GM23248 (cell line): ENCODE results near the gene EIPR1. TPM values are rescaled to one million over a fixed set of nuclear protein-coding genes. Genes with fewer than 3 reads are reported as not detected.

Experiments used
- DNase-seq: peaks from one replicate; pipeline ENCODE4 v3.0.0-alpha.2; 2015
- H2AFZ ChIP-seq: fragments of 200-600 bp; sonication (generic); 2 replicates; pipeline ENCODE4 v1.6.1; 2016; ENCODE audit warnings: antibody characterized with exemption
- H3F3A ChIP-seq: fragments of 200-600 bp; sonication (generic); 2 replicates; pipeline ENCODE4 v1.6.1; 2016; ENCODE audit warnings: mild to moderate bottlenecking, antibody characterized with exemption, mixed run types; ENCODE audit not compliant: insufficient read depth
- H3K27ac ChIP-seq: fragments of 200-600 bp; sonication (generic); 2 replicates; pipeline ENCODE4 v1.5.1; 2016; ENCODE audit warnings: mild to moderate bottlenecking
- H3K27me3 ChIP-seq: fragments of 200-600 bp; sonication (generic); replicated peaks from 2 replicates; pipeline ENCODE4 v1.6.1; 2016; ENCODE audit warnings: mild to moderate bottlenecking; ENCODE audit not compliant: insufficient read depth
- H3K36me3 ChIP-seq: fragments of 200-600 bp; sonication (generic); 2 replicates; pipeline ENCODE4 v1.6.1; 2016; ENCODE audit warnings: low read depth, mild to moderate bottlenecking
- H3K4me1 ChIP-seq: fragments of 200-600 bp; sonication (generic); 2 replicates; pipeline ENCODE4 v1.6.1; 2016; ENCODE audit warnings: mild to moderate bottlenecking; ENCODE audit not compliant: insufficient read depth
- H3K4me2 ChIP-seq: fragments of 200-600 bp; sonication (generic); one replicate; pipeline ENCODE4 v1.6.1; 2016; ENCODE audit warnings: mild to moderate bottlenecking; ENCODE audit not compliant: unreplicated experiment
- H3K4me3 ChIP-seq: fragments of 200-600 bp; sonication (generic); 2 replicates; pipeline ENCODE4 v1.5.1; 2016; ENCODE audit warnings: mild to moderate bottlenecking
- H3K79me2 ChIP-seq: fragments of 200-600 bp; sonication (generic); 2 replicates; pipeline ENCODE4 v1.6.1; 2016; ENCODE audit warnings: mild to moderate bottlenecking; ENCODE audit not compliant: insufficient read depth
- H3K9ac ChIP-seq: fragments of 200-600 bp; sonication (generic); 2 replicates; pipeline ENCODE4 v1.6.1; 2016; ENCODE audit warnings: mild to moderate bottlenecking
- H3K9me2 ChIP-seq: fragments of 200-600 bp; sonication (generic); 2 replicates; pipeline ENCODE4 v1.6.1; 2016; ENCODE audit warnings: mixed run types, mild to moderate bottlenecking, moderate library complexity; ENCODE audit not compliant: insufficient read depth
- H3K9me3 ChIP-seq: fragments of 200-600 bp; sonication (generic); one replicate; pipeline ENCODE4 v1.6.1; 2017; ENCODE audit warnings: low read depth
- H4K20me1 ChIP-seq: fragments of 200-600 bp; sonication (generic); 2 replicates; pipeline ENCODE4 v1.6.0; 2016; ENCODE audit not compliant: insufficient read depth
- EZH2 ChIP-seq: fragments of 200-600 bp; sonication (generic); IDR thresholded peaks from 2 replicates; pipeline ENCODE4 v1.6.1; 2018; ENCODE audit warnings: antibody characterized with exemption, mild to moderate bottlenecking; ENCODE audit not compliant: insufficient read depth, poor library complexity, severe bottlenecking
- EZH2phosphoT487 ChIP-seq: fragments of 200-600 bp; sonication (generic); IDR thresholded peaks from 2 replicates; pipeline ENCODE4 v1.6.1; 2018; ENCODE audit warnings: antibody characterized with exemption, moderate library complexity, mild to moderate bottlenecking, low read depth; ENCODE audit not compliant: insufficient read depth
- WGBS, 2 experiments: methylation state at CpG; one replicate each; pipeline ENCODE4 v1.1.6; 2015 to 2017; ENCODE audit warnings: low lambda C conversion rate in 2 of 2, low coverage in 1 of 2; ENCODE audit errors: missing lambda C conversion rate in 2 of 2; 5-methylcytosine and 5-hydroxymethylcytosine counted together
- in situ Hi-C: fragments of 300-500 bp; cut with MboI; formaldehyde crosslinking; loops from 2 replicates; pipeline ENCODE4 v1.15.0; 2020
- polyA plus RNA-seq: library from polyadenylated mRNA; unstranded; fragments of >200 nt; fragmentation: Nextera tagmentation; extraction: Ambion mirVana; gene quantifications from 2 replicates; pipeline ENCODE4 v1.2.1, GENCODE V29; 2016
- total RNA-seq: library from RNA; depleted of rRNA; stranded (reverse); fragments of >200 nt; shearing (Covaris generic); gene quantifications from 2 replicates; pipeline ENCODE4 v1.2.3, GENCODE V29; 2014

Gene EIPR1
- total and polyA plus RNA-seq, 2 experiments from 2014 or later: 20.2 to 46.5 TPM

- TF ChIP-seq EZH2phosphoT487 (no peak), EZH2 (no peak)
- H3K9me3 ChIP-seq: no peaks in the 10 kb centered on the region
These were observed 174.1 kb downstream of the EIPR1 start for GRCh38 chr2:3203497-3204019.

GRCh38 chr2:3202926-3203325, 174.7 kb downstream of the EIPR1 start:
- DNase-seq: no peak
- WGBS, 2 experiments: 94 to 97% methylated on average over 9 of the region's 9 CpGs
- no peaks in the 10 kb centered on the region for H3F3A ChIP-seq
- no peak overlapping the region for H2AFZ ChIP-seq
- in situ Hi-C loops: no loop called here
- no peak overlapping the region for H3K27ac ChIP-seq
- no peaks in the 10 kb centered on the region for H4K20me1 ChIP-seq
- H3K4me1 ChIP-seq: no peaks in the 10 kb centered on the region
- H3K9me2 ChIP-seq: no peaks in the 10 kb centered on the region
- H3K4me3 ChIP-seq: no peak overlapping the region
- H3K36me3 ChIP-seq: no peaks in the 10 kb centered on the region
- no peaks in the 10 kb centered on the region for H3K79me2 ChIP-seq
- H3K9me3 ChIP-seq: no peaks in the 10 kb centered on the region
- TF ChIP-seq EZH2phosphoT487 (no peak), EZH2 (no peak)
- no peaks in the 10 kb centered on the region for H3K27me3 ChIP-seq
- no peak overlapping the region for H3K9ac ChIP-seq
- H3K4me2 ChIP-seq: no peak overlapping the region

More at GRCh38 chr2:3203497-3204019, 174.1 kb downstream of the EIPR1 start:
- WGBS, 2 experiments: 95 to 98% methylated on average over 16 of the region's 16 CpGs
- Histone ChIP-seq H3K27me3 (no peaks in the 10 kb centered on the region), H3K27ac (no peak overlapping the region), H4K20me1 (no peaks in the 10 kb centered on the region), H2AFZ (no peak overlapping the region), H3K4me1 (no peaks in the 10 kb centered on the region), H3K36me3 (no peaks in the 10 kb centered on the region), H3K4me3 (no peak overlapping the region), H3K79me2 (no peaks in the 10 kb centered on the region), H3F3A (no peaks in the 10 kb centered on the region), H3K4me2 (no peak overlapping the region), H3K9ac (no peak overlapping the region), H3K9me2 (no peaks in the 10 kb centered on the region)
- in situ Hi-C loops: no loop called here
- DNase-seq: no peak

- H3K27ac ChIP-seq: no peak overlapping the region
- H3K9me3 ChIP-seq: no peaks in the 10 kb centered on the region
- 95 to 98% methylated on average over 12 of the region's 12 CpGs for WGBS, 2 experiments
- no peaks in the 10 kb centered on the region for H3K4me1 ChIP-seq
- no peak for DNase-seq
- H3K27me3 ChIP-seq: no peaks in the 10 kb centered on the region
- in situ Hi-C loops: no loop called here
- no peaks in the 10 kb centered on the region for H3K9me2 ChIP-seq
- no peak overlapping the region for H3K9ac ChIP-seq
- H3K36me3 ChIP-seq: no peaks in the 10 kb centered on the region
- no peaks in the 10 kb centered on the region for H4K20me1 ChIP-seq
- H2AFZ ChIP-seq: no peak overlapping the region
- no peak overlapping the region for H3K4me2 ChIP-seq
- H3K79me2 ChIP-seq: no peaks in the 10 kb centered on the region
- TF ChIP-seq EZH2 (no peak), EZH2phosphoT487 (no peak)
- no peak overlapping the region for H3K4me3 ChIP-seq
- H3F3A ChIP-seq: no peaks in the 10 kb centered on the region
These were observed 176.3 kb downstream of the EIPR1 start for GRCh38 chr2:3201281-3201680.

- Histone ChIP-seq H3K4me2 (no peak overlapping the region), H3K9ac (no peak overlapping the region), H3K36me3 (no peaks in the 10 kb centered on the region), H3K4me3 (no peak overlapping the region), H3F3A (no peaks in the 10 kb centered on the region), H3K27ac (no peak overlapping the region), H3K9me2 (no peaks in the 10 kb centered on the region), H3K4me1 (no peaks in the 10 kb centered on the region), H2AFZ (no peak overlapping the region), H4K20me1 (no peaks in the 10 kb centered on the region), H3K27me3 (no peaks in the 10 kb centered on the region), H3K9me3 (no peaks in the 10 kb centered on the region), H3K79me2 (no peaks in the 10 kb centered on the region)
- DNase-seq: no peak
- in situ Hi-C loops: no loop called here
- WGBS, 2 experiments: 55 to 56% methylated on average over 14 of the region's 14 CpGs
- TF ChIP-seq EZH2phosphoT487: no peak
These were observed 177.1 kb downstream of the EIPR1 start for GRCh38 chr2:3200420-3200939.
